Keratinocyte (primary cell): ENCODE data around the gene VPS50.

Experiments
- CTCF ChIP-seq, 3 experiments: IDR thresholded peaks in 1 of 3; conservative IDR thresholded peaks in 1 of 3; optimal IDR thresholded peaks in 1 of 3; 2 replicates in 2 of 3; 3 replicates in 1 of 3; pipeline versions ENCODE3 to v1.5.1; 2011; ENCODE audit warnings: low read length in 3 of 3, mild to moderate bottlenecking in 3 of 3, moderate library complexity in 2 of 3, control low read depth in 1 of 3, inconsistent platforms in 1 of 3; ENCODE audit not compliant: insufficient read depth in 2 of 3; ENCODE audit errors: extremely low read depth in 1 of 3
- EZH2 ChIP-seq: IDR thresholded peaks from one replicate; pipeline ENCODE4 v1.6.1; 2012; ENCODE audit warnings: inconsistent platforms, mild to moderate bottlenecking, low read length, moderate library complexity

GRCh38 chr7:93364806-93365205 lies 132.6 kb downstream of the VPS50 start:
- no peak for TF ChIP-seq CTCF (optimal IDR thresholded peaks at IDR 0.05 in 1 of 3, IDR thresholded peaks at IDR 0.05 in 1 of 3, conservative IDR thresholded peaks at IDR 0.05 in 1 of 3; ENCODE audit: extremely low read depth in 1 of 3, insufficient read depth in 2 of 3, low read length in 3 of 3)
- no peak for TF ChIP-seq EZH2
